Left ventricle myocardium inferior (tissue), 1 donor: ENCODE data around the gene SMYD3. TPM values are rescaled to one million over a fixed set of nuclear protein-coding genes. Genes with fewer than 3 reads are reported as not detected.

Source experiments
- DNase-seq: peaks from one replicate; pipeline ENCODE4 v3.0.0-alpha.2; 2020
- H3K27ac ChIP-seq: fragments of 200-600 bp; replicated peaks from 2 replicates; pipeline ENCODE4 v1.8.0; 2021
- H3K27me3 ChIP-seq: fragments of 200-600 bp; 2 replicates; pipeline ENCODE4 v1.8.0; 2021; ENCODE audit warnings: low read depth
- H3K36me3 ChIP-seq: fragments of 200-600 bp; 2 replicates; pipeline ENCODE4 v1.8.0; 2021
- H3K4me1 ChIP-seq: fragments of 200-600 bp; 2 replicates; pipeline ENCODE4 v1.8.0; 2021
- H3K4me3 ChIP-seq: fragments of 200-600 bp; 2 replicates; pipeline ENCODE4 v1.8.0; 2021; ENCODE audit warnings: mild to moderate bottlenecking, moderate library complexity
- H3K9me3 ChIP-seq: fragments of 200-600 bp; replicated peaks from 2 replicates; pipeline ENCODE4 v1.8.0; 2021
- intact Hi-C: fragments of 100-400 bp; cut with micrococcal nuclease; formaldehyde crosslinking; loops from one replicate; pipeline ENCODE4 v1.11.0; 2022
- total RNA-seq: library from RNA; stranded (reverse); fragmentation: NEBNext Ultra II Directional; extraction: Animal tissue kit (Norgen Biotek cat#: 25700); gene quantifications from one replicate; pipeline ENCODE4 v1.2.1, GENCODE V29; 2021
- TF ChIP-seq, protein P1 (sequence below): fragments of 200-600 bp; IDR thresholded peaks from 2 replicates; pipeline ENCODE4 v1.8.0; 2021; ENCODE audit warnings: antibody characterized with exemption, mild to moderate bottlenecking, borderline replicate concordance
- donor health status: DM: no; HTN: yes; CAD: no; lungs with severe emphysema.

Gene SMYD3
- total RNA-seq, 1 donor from 2014 or later = 9.9 TPM

DNA sequence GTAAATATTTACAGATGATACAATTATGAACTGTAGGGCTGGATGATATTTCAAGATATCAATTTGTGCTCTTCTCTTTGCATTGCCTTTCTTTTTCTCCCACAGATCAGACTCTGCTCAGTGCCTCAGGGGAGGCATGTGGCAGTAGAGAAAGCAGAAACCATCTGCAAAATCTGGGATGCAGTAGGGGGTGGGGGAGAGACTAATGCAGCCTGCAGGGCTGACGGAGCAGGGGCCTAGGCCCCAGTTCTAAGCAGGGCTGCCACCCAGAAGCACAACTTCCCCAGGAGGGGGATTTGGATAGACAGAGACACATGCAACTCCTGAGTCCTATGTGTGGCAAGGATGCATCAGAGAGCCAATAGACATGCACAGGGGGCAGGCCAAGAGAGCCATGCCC lies 511.6 kb downstream of the SMYD3 start:
- Histone ChIP-seq H3K4me1 (peaks cover 7% of the 10 kb centered on the region), H3K27me3 (no peaks in the 10 kb centered on the region), H3K27ac (no peak overlapping the region), H3K9me3 (peaks cover 6% of the 10 kb centered on the region), H3K36me3 (no peaks in the 10 kb centered on the region), H3K4me3 (no peak overlapping the region)
- no peak for DNase-seq
- intact Hi-C loops = no loop called here
- TF ChIP-seq, protein P1, sequence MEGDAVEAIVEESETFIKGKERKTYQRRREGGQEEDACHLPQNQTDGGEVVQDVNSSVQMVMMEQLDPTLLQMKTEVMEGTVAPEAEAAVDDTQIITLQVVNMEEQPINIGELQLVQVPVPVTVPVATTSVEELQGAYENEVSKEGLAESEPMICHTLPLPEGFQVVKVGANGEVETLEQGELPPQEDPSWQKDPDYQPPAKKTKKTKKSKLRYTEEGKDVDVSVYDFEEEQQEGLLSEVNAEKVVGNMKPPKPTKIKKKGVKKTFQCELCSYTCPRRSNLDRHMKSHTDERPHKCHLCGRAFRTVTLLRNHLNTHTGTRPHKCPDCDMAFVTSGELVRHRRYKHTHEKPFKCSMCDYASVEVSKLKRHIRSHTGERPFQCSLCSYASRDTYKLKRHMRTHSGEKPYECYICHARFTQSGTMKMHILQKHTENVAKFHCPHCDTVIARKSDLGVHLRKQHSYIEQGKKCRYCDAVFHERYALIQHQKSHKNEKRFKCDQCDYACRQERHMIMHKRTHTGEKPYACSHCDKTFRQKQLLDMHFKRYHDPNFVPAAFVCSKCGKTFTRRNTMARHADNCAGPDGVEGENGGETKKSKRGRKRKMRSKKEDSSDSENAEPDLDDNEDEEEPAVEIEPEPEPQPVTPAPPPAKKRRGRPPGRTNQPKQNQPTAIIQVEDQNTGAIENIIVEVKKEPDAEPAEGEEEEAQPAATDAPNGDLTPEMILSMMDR = no peak

DNA sequence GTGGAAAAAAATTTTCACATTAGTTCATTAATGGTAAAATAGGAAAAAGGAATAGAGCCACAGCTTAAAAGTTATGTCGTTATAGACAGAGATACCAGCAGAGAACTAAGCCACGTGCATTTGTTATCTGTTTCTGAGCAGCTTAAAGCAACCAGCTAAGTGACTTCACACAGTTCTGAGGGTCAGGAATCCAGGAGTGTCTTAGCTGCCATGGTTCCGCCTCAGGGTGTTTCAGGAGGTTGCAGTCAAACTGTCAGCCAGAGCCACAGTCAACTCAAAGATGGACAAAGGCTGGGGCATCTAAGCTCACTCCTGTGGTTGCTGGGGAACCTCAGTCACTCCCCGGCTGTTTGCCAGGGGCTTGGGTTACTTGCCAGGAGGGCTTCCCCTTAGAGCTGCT lies 515.8 kb downstream of the SMYD3 start:
- Histone ChIP-seq H3K36me3 (no peaks in the 10 kb centered on the region), H3K27me3 (no peaks in the 10 kb centered on the region), H3K9me3 (no peaks in the 10 kb centered on the region), H3K4me3 (no peak overlapping the region), H3K4me1 (peaks cover 3% of the 10 kb centered on the region), H3K27ac (no peak overlapping the region)
- intact Hi-C loops = no loop called here
- TF ChIP-seq, protein P1 = no peak
- no peak for DNase-seq

DNA sequence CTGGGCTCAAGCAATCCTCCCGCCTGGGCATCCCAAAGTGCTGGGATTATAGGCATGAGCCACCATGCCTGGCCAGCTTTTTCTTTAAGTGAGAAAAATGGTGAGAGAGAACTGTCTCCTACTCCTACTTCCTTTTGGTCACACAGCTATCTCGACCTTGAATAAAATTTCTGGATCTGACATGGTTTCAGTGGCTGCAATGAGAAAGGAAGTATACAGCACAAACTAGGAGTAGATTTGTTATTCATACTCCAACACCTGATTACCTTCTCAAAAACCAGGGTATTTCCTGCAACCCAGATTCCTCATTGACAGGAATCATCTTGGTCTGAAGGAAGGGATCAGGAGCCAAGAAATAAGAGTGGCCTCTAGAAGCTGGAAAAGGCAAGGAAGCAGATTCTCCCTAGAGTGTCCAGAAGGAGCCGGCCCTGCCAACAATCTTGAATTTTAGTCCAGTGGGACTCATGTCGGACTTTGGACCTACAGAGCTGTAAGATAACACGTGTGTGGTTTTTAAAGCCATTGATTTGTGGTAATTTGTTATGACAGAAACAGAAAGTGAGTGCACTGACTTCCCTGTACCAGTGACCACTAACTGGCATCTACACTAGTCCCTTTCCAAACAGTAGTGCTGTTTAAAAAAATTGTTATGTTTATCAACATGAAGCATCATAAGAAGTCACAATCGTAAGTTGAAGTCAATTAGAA lies 516.6 kb downstream of the SMYD3 start:
- no peaks in the 10 kb centered on the region for H3K9me3 ChIP-seq
- intact Hi-C loops = no loop called here
- H3K4me3 ChIP-seq = no peak overlapping the region
- no peaks in the 10 kb centered on the region for H3K27me3 ChIP-seq
- H3K4me1 ChIP-seq = peaks cover 3% of the 10 kb centered on the region
- H3K36me3 ChIP-seq = no peaks in the 10 kb centered on the region
- DNase-seq = no peak
- H3K27ac ChIP-seq = no peak overlapping the region
- TF ChIP-seq, protein P1 = no peak

DNA sequence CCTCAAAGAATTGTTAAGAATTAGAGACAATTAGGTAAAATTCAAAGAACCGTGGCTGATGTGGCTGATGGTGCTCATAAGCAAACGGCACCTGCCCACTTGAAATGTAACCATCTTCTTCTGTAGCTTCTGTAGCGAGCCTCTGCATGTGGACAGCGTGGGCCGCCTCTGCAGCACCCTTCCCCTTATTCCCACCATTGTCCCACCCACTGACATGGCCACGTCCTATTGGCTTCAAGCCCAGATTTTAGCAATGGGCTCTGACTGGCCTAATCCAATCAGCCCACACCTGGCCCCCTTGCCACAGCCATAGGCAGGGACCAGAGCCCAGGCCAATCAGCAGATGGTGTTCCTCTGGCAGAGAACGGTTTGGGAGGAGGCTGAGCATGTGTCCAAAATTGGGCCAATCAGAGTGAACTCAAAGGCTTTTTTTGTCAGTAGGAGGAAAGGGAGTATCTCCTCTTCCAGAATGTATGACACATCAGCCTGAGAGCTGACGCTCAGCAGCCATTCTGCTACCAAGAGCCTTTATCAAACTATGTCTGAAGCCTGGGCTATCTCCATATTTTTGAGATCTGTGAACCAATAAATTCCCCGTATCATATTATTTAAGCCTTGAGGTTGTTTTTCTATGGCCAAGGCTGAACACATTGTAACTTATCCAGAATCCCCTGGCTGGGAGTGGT lies 518.5 kb downstream of the SMYD3 start:
- Histone ChIP-seq H3K4me3 (no peak overlapping the region), H3K27me3 (no peaks in the 10 kb centered on the region), H3K9me3 (no peaks in the 10 kb centered on the region), H3K4me1 (peaks cover 3% of the 10 kb centered on the region), H3K27ac (no peak overlapping the region), H3K36me3 (no peaks in the 10 kb centered on the region)
- no peak for DNase-seq
- intact Hi-C loops = no loop called here
- TF ChIP-seq, protein P1 = no peak

DNA sequence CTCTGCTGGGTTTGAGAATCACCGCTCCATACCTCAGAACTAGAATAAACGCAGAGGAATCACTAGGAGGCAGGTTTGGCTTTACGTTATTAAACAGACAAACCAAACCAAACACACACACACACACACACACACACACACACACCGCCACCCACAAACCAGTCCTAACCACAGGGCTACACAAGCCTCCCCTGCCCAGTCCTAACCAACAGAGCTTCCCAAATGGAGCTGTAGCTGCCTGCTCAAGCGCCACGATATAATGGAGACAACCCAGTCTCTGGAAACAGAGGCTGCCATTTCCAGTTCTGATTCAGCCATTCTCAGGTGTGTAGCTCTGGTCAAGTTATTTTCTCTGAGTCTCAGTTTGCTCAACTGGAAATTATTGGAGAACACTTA lies 519.1 kb downstream of the SMYD3 start:
- intact Hi-C loops = no loop called here
- TF ChIP-seq, protein P1 = no peak
- no peak overlapping the region for H3K4me3 ChIP-seq
- H3K36me3 ChIP-seq = no peaks in the 10 kb centered on the region
- no peaks in the 10 kb centered on the region for H3K27me3 ChIP-seq
- no peak overlapping the region for H3K27ac ChIP-seq
- DNase-seq = no peak
- H3K4me1 ChIP-seq = peaks cover 3% of the 10 kb centered on the region
- no peaks in the 10 kb centered on the region for H3K9me3 ChIP-seq
